Neural cell (in vitro differentiated cells): ENCODE measurements around the gene PAFAH1B1. TPM values are rescaled to one million over a fixed set of nuclear protein-coding genes. Genes with fewer than 3 reads are reported as not detected.

ENCODE experiments used
- H2AFZ ChIP-seq: fragments of 200-600, 300-800 bp; sonication (generic), shearing (Covaris generic); 2 replicates; pipeline ENCODE4 v1.6.0; 2014; ENCODE audit warnings: low read depth, mild to moderate bottlenecking, antibody characterized with exemption, low read length, moderate library complexity
- H3F3A ChIP-seq: fragments of 200-600 bp; shearing (Covaris generic); 2 replicates; pipeline ENCODE4 v1.6.1; 2016; ENCODE audit warnings: mild to moderate bottlenecking, moderate library complexity, mixed read lengths, antibody characterized with exemption, low read length; ENCODE audit not compliant: insufficient read depth, poor library complexity, severe bottlenecking
- H3K27ac ChIP-seq: fragments of 200-600, 300-800 bp; sonication (generic), shearing (Covaris generic); 2 replicates; pipeline ENCODE4 v1.5.1; 2014; ENCODE audit warnings: mild to moderate bottlenecking, low read length, moderate library complexity
- H3K27me3 ChIP-seq: fragments of 300-800, 200-600 bp; sonication (generic), shearing (Covaris generic); 2 replicates; pipeline ENCODE4 v1.6.0; 2014; ENCODE audit warnings: mild to moderate bottlenecking, low read depth, low read length, moderate library complexity; ENCODE audit not compliant: insufficient read depth
- H3K36me3 ChIP-seq: fragments of 300-800, 200-600 bp; sonication (generic), shearing (Covaris generic); 2 replicates; pipeline ENCODE4 v1.5.1; 2014; ENCODE audit warnings: mild to moderate bottlenecking, antibody characterized with exemption, low read length, moderate library complexity; ENCODE audit not compliant: insufficient read depth
- H3K4me2 ChIP-seq: fragments of 300-800, 200-600 bp; sonication (generic), shearing (Covaris generic); 2 replicates; pipeline ENCODE4 v1.6.0; 2014; ENCODE audit warnings: mild to moderate bottlenecking, low read length
- H3K4me3 ChIP-seq: fragments of 300-800, 200-600 bp; sonication (generic), shearing (Covaris generic); 2 replicates; pipeline ENCODE4 v1.5.1; 2014; ENCODE audit warnings: mild to moderate bottlenecking, low read length, moderate library complexity
- H3K79me2 ChIP-seq: fragments of 200-600 bp; shearing (Covaris generic); replicated peaks from 2 replicates; pipeline ENCODE4 v1.6.0; 2014; ENCODE audit warnings: mild to moderate bottlenecking, low read length, moderate library complexity; ENCODE audit not compliant: insufficient read depth
- H3K9ac ChIP-seq: fragments of 300-800, 200-600 bp; sonication (generic), shearing (Covaris generic); 2 replicates; pipeline ENCODE4 v1.6.1; 2016; ENCODE audit warnings: mild to moderate bottlenecking, low read length, mixed read lengths
- H3K9me2 ChIP-seq: fragments of 200-600 bp; shearing (Covaris generic); 2 replicates; pipeline ENCODE4 v1.6.1; 2016; ENCODE audit warnings: mild to moderate bottlenecking, low read length, mixed read lengths; ENCODE audit not compliant: insufficient read depth
- H3K9me3 ChIP-seq: fragments of 200-600, 300-800 bp; sonication (generic), shearing (Covaris generic); 2 replicates; pipeline ENCODE4 v1.6.1; 2016; ENCODE audit warnings: mild to moderate bottlenecking, mixed run types, low read length, moderate library complexity, mixed read lengths
- H4K20me1 ChIP-seq: fragments of 200-600 bp; shearing (Covaris generic); 2 replicates; pipeline ENCODE4 v1.6.1; 2016; ENCODE audit warnings: mild to moderate bottlenecking, mixed run types; ENCODE audit not compliant: insufficient read depth
- EP300 ChIP-seq: fragments of 450-650 bp; conservative IDR thresholded peaks from 2 replicates; pipeline ENCODE4 v1.6.1; 2014; ENCODE audit warnings: antibody characterized with exemption, mild to moderate bottlenecking, moderate library complexity; ENCODE audit not compliant: poor library complexity, severe bottlenecking
- EZH2 ChIP-seq: fragments of 200-600, 300-800 bp; shearing (Covaris generic), sonication (generic); IDR thresholded peaks from 2 replicates; pipeline ENCODE4 v1.6.1; 2014; ENCODE audit warnings: antibody characterized with exemption, low read length, borderline replicate concordance, mild to moderate bottlenecking; ENCODE audit not compliant: insufficient read depth, poor library complexity, severe bottlenecking
- MXI1 ChIP-seq: fragments of 450-650 bp; conservative IDR thresholded peaks from 2 replicates; pipeline ENCODE4 v1.6.1; 2014; ENCODE audit warnings: antibody characterized with exemption, mild to moderate bottlenecking; ENCODE audit not compliant: poor library complexity, severe bottlenecking
- POLR2AphosphoS5 ChIP-seq: IDR thresholded peaks from 2 replicates; pipeline ENCODE4 v1.6.1; 2012
- RAD21 ChIP-seq: fragments of 450-650 bp; conservative IDR thresholded peaks from 2 replicates; pipeline ENCODE4 v1.6.1; 2014; ENCODE audit warnings: antibody characterized with exemption, mild to moderate bottlenecking, moderate library complexity
- SMC3 ChIP-seq: fragments of 450-650 bp; conservative IDR thresholded peaks from 2 replicates; pipeline ENCODE4 v1.6.1; 2014; ENCODE audit warnings: antibody characterized with exemption, mild to moderate bottlenecking, moderate library complexity; ENCODE audit not compliant: poor library complexity
- TAF1 ChIP-seq: IDR thresholded peaks from 2 replicates; pipeline ENCODE4 v1.6.1; 2012; ENCODE audit warnings: low read depth
- polyA plus RNA-seq: library from polyadenylated mRNA; depleted of rRNA; stranded (reverse); fragments of >200 nt; gene quantifications from 2 replicates; pipeline ENCODE4 v1.2.3, GENCODE V29; 2014
- TF ChIP-seq, protein P1 (sequence below): IDR thresholded peaks from 2 replicates; pipeline ENCODE4 v1.6.1; 2012; ENCODE audit warnings: borderline replicate concordance
- TF ChIP-seq, protein P2 (sequence below): fragments of 450-650 bp; IDR thresholded peaks from 2 replicates; pipeline ENCODE4 v1.5.1; 2014; ENCODE audit warnings: antibody characterized with exemption, mild to moderate bottlenecking, moderate library complexity; ENCODE audit not compliant: poor library complexity, severe bottlenecking

Gene PAFAH1B1
- polyA plus RNA-seq, 1 donor from 2014 or later, result 305 TPM

DNA sequence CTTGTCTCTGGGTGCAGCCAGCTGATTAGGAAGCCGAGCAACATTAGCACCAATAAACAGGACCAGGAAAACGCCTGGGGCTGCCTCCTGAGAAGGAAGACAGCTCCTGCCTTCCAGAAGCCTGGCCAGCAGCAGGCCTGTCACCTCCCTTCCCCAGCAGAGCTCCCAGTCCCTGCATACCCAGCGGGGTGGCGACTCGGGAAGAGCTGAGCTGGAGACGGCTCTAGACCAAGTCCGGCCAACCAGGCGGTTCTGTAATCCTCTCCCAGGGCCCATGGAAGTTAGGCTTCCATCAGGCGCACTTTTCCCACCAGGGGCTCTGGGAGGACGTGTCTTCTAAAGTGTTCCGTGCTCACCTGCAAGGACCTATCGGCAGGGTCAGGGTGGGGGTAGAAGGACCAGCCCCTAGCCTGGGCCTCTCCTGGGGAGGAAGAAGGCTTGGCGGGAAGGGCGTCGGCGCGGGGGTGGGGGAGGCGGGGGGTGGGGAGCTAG is 130.1 kb downstream of the PAFAH1B1 start:
- no peaks in the 10 kb centered on the region for H3F3A ChIP-seq
- H3K9me3 ChIP-seq, result no peaks in the 10 kb centered on the region
- no peak overlapping the region for H3K4me3 ChIP-seq
- H4K20me1 ChIP-seq, result no peaks in the 10 kb centered on the region
- H2AFZ ChIP-seq, result no peak overlapping the region
- H3K9ac ChIP-seq, result no peak overlapping the region
- H3K27me3 ChIP-seq, result peaks cover 24% of the 10 kb centered on the region
- H3K79me2 ChIP-seq, result no peaks in the 10 kb centered on the region
- TF ChIP-seq TAF1 (no peak), RAD21 (no peak), SMC3 (no peak), MXI1 (no peak), POLR2AphosphoS5 (no peak), EP300 (no peak), EZH2 (no peak)
- TF ChIP-seq, protein P1, sequence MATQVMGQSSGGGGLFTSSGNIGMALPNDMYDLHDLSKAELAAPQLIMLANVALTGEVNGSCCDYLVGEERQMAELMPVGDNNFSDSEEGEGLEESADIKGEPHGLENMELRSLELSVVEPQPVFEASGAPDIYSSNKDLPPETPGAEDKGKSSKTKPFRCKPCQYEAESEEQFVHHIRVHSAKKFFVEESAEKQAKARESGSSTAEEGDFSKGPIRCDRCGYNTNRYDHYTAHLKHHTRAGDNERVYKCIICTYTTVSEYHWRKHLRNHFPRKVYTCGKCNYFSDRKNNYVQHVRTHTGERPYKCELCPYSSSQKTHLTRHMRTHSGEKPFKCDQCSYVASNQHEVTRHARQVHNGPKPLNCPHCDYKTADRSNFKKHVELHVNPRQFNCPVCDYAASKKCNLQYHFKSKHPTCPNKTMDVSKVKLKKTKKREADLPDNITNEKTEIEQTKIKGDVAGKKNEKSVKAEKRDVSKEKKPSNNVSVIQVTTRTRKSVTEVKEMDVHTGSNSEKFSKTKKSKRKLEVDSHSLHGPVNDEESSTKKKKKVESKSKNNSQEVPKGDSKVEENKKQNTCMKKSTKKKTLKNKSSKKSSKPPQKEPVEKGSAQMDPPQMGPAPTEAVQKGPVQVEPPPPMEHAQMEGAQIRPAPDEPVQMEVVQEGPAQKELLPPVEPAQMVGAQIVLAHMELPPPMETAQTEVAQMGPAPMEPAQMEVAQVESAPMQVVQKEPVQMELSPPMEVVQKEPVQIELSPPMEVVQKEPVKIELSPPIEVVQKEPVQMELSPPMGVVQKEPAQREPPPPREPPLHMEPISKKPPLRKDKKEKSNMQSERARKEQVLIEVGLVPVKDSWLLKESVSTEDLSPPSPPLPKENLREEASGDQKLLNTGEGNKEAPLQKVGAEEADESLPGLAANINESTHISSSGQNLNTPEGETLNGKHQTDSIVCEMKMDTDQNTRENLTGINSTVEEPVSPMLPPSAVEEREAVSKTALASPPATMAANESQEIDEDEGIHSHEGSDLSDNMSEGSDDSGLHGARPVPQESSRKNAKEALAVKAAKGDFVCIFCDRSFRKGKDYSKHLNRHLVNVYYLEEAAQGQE, result no peak
- TF ChIP-seq, protein P2, sequence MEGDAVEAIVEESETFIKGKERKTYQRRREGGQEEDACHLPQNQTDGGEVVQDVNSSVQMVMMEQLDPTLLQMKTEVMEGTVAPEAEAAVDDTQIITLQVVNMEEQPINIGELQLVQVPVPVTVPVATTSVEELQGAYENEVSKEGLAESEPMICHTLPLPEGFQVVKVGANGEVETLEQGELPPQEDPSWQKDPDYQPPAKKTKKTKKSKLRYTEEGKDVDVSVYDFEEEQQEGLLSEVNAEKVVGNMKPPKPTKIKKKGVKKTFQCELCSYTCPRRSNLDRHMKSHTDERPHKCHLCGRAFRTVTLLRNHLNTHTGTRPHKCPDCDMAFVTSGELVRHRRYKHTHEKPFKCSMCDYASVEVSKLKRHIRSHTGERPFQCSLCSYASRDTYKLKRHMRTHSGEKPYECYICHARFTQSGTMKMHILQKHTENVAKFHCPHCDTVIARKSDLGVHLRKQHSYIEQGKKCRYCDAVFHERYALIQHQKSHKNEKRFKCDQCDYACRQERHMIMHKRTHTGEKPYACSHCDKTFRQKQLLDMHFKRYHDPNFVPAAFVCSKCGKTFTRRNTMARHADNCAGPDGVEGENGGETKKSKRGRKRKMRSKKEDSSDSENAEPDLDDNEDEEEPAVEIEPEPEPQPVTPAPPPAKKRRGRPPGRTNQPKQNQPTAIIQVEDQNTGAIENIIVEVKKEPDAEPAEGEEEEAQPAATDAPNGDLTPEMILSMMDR, result no peak
- no peaks in the 10 kb centered on the region for H3K9me2 ChIP-seq
- no peak overlapping the region for H3K27ac ChIP-seq
- H3K4me2 ChIP-seq, result no peak overlapping the region
- H3K36me3 ChIP-seq, result no peaks in the 10 kb centered on the region

DNA sequence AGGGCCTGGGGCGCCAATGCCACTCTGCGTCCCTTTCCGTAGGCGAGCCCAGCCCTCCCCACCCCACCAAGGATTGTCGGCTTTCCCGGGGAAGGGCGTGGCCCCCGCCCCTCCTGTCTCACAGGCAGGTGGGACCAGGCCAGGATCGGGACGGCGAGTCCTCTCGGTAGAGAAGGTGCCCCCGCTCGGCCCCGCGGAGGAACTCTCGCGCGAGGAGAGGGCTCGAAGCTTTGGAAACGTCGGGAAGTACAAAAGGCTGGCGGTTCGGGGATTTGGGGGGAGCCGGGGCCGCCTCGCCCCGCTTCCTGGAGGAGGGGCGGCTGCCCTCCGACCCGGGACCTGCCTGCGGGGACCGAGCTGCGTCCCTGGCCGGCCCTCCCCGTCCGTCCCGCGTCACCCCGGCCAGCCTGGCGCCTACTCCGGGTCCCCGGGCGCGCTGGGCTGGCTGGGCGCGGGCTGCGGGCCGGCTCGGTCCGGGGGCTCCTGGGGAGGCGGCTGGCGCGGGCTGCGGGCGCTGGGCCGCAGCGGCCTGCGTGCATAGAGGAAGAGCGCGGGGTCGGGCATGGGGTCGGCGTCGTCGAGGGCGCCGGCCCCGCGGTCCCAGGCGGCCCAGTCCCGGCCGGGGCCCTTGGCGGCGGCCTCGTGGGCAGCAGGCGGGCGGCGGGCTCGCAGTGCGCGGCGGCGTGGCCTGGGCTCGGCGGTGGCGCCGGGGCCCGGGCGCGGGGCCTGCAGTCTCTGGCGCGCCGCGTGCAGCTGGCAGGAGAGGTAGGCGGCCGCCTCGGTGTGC is 130.7 kb downstream of the PAFAH1B1 start:
- no peak for TF ChIP-seq EP300
- TF ChIP-seq EZH2, result peak; percentile 60
- Histone ChIP-seq H2AFZ (no peak overlapping the region), H4K20me1 (no peaks in the 10 kb centered on the region), H3K36me3 (no peaks in the 10 kb centered on the region), H3K9ac (no peak overlapping the region), H3K9me2 (no peaks in the 10 kb centered on the region), H3K27ac (no peak overlapping the region), H3K9me3 (no peaks in the 10 kb centered on the region), H3K79me2 (no peaks in the 10 kb centered on the region), H3K4me3 (no peak overlapping the region), H3K4me2 (no peak overlapping the region), H3F3A (no peaks in the 10 kb centered on the region), H3K27me3 (peaks cover 24% of the 10 kb centered on the region)
